ENCODE data around the gene CDCA4.

DNA sequence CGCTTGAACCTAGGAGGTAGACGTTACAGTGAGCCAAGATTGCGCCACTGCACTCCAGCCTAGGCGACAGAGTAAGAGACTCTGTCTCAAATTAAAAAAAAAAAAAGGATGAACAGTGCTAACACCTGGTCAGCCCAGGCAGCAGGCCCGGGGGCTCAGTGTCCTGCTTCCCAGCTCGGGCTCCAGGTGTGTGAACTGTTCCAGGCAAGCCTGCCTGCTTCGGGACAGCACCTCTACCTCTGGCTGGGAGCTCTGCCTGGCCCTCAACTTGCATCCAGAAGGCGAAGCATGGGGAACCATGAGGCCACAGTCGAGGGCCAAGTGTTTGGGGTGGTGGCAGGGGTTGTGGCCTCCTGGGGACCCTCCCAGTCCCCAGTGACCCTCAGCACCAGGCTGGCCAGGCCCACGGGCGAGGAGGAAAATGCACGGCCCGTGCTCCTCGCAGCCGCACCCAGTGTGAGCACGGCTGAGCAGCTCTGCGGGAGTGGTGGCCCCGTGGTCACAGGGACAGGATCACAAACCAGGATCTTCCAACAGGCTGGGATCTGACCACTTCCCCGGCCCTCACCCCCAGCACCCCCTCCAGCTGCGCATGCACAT, 15.5 kb downstream of the CDCA4 start:
- TF ChIP-seq ZNF24 (IDR thresholded peaks at IDR 0.05) (no peak), SIX5 (IDR thresholded peaks at IDR 0.05; ENCODE audit: low read depth, low read length, severe bottlenecking) (no peak), HDAC2 (IDR thresholded peaks at IDR 0.05) (no peak), SMARCA5 (IDR thresholded peaks at IDR 0.05) (no peak), JUND (IDR thresholded peaks at IDR 0.05; ENCODE audit: low read depth, low read length) (no peak), SPI1 (IDR thresholded peaks at IDR 0.05; ENCODE audit: borderline replicate concordance, insufficient read depth, low read depth, low read length) (no peak), POLR2A (IDR thresholded peaks at IDR 0.05; ENCODE audit: low read depth, low read length) (no peak), ZNF622 (IDR thresholded peaks at IDR 0.05) (no peak), MYC (IDR thresholded peaks at IDR 0.05; ENCODE audit: insufficient read depth, insufficient read length, insufficient replicate concordance, low read length, severe bottlenecking) (no peak), NFYB (IDR thresholded peaks at IDR 0.05; ENCODE audit: insufficient read depth, low read depth, low read length) (no peak), TCF3 (IDR thresholded peaks at IDR 0.05; ENCODE audit: borderline replicate concordance, insufficient read depth, low read depth, low read length) (no peak), NFXL1 (IDR thresholded peaks at IDR 0.05; ENCODE audit: borderline replicate concordance) (no peak), RAD21 (IDR thresholded peaks at IDR 0.05; ENCODE audit: insufficient read depth, low read depth, low read length) (no peak)
- TF ChIP-seq, protein P1, sequence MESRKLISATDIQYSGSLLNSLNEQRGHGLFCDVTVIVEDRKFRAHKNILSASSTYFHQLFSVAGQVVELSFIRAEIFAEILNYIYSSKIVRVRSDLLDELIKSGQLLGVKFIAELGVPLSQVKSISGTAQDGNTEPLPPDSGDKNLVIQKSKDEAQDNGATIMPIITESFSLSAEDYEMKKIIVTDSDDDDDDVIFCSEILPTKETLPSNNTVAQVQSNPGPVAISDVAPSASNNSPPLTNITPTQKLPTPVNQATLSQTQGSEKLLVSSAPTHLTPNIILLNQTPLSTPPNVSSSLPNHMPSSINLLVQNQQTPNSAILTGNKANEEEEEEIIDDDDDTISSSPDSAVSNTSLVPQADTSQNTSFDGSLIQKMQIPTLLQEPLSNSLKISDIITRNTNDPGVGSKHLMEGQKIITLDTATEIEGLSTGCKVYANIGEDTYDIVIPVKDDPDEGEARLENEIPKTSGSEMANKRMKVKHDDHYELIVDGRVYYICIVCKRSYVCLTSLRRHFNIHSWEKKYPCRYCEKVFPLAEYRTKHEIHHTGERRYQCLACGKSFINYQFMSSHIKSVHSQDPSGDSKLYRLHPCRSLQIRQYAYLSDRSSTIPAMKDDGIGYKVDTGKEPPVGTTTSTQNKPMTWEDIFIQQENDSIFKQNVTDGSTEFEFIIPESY (IDR thresholded peaks at IDR 0.05): no peak

Data from GM12878 (cell line).